Measurements from ENCODE around the gene TANC1. TPM values are rescaled to one million over a fixed set of nuclear protein-coding genes. Genes with fewer than 3 reads are reported as not detected.

Gene TANC1
- polyA plus RNA-seq, 1 donor from 2014 or later = 0.37 TPM

- TF ChIP-seq RAD21 (conservative IDR thresholded peaks at IDR 0.05) (peak; percentile 50), CTCF (IDR thresholded peaks at IDR 0.05; ENCODE audit: poor library complexity, severe bottlenecking) (peak; percentile 56), SMC3 (conservative IDR thresholded peaks at IDR 0.05; ENCODE audit: poor library complexity) (peak; percentile 42), MXI1 (conservative IDR thresholded peaks at IDR 0.05; ENCODE audit: poor library complexity, severe bottlenecking) (no peak)
- H3K4me2 ChIP-seq (ENCODE audit: low read length) = no peak overlapping the region
- H3K9me2 ChIP-seq (ENCODE audit: insufficient read depth, low read length) = no peaks in the 10 kb centered on the region
- no peaks in the 10 kb centered on the region for H3K27me3 ChIP-seq (ENCODE audit: insufficient read depth, low read depth, low read length)
- no peaks in the 10 kb centered on the region for H3K36me3 ChIP-seq (ENCODE audit: insufficient read depth, low read length)
- H3K9me3 ChIP-seq (ENCODE audit: low read length) = no peaks in the 10 kb centered on the region
- H3K9ac ChIP-seq (ENCODE audit: low read length) = no peak overlapping the region
- no peaks in the 10 kb centered on the region for H3K79me2 ChIP-seq (replicated peaks; ENCODE audit: insufficient read depth, low read length)
- H3F3A ChIP-seq (ENCODE audit: insufficient read depth, low read length, poor library complexity, severe bottlenecking) = no peaks in the 10 kb centered on the region
- H3K27ac ChIP-seq (ENCODE audit: low read length) = no peak overlapping the region
- H4K20me1 ChIP-seq (ENCODE audit: insufficient read depth) = no peaks in the 10 kb centered on the region
- H3K4me3 ChIP-seq (ENCODE audit: low read length) = no peak overlapping the region
- H2AFZ ChIP-seq (ENCODE audit: low read depth, low read length) = no peak overlapping the region
These were observed 165.4 kb downstream of the TANC1 start for GRCh38 chr2:159133797-159134196.

GRCh38 chr2:159134979-159135378, 166.5 kb downstream of the TANC1 start:
- Histone ChIP-seq H4K20me1 (ENCODE audit: insufficient read depth) (no peaks in the 10 kb centered on the region), H3K36me3 (ENCODE audit: insufficient read depth, low read length) (no peaks in the 10 kb centered on the region), H3K9me3 (ENCODE audit: low read length) (no peaks in the 10 kb centered on the region), H3K27me3 (ENCODE audit: insufficient read depth, low read depth, low read length) (no peaks in the 10 kb centered on the region), H3K4me3 (ENCODE audit: low read length) (no peak overlapping the region), H3K27ac (ENCODE audit: low read length) (no peak overlapping the region), H3K4me2 (ENCODE audit: low read length) (no peak overlapping the region), H3K9me2 (ENCODE audit: insufficient read depth, low read length) (no peaks in the 10 kb centered on the region), H3F3A (ENCODE audit: insufficient read depth, low read length, poor library complexity, severe bottlenecking) (no peaks in the 10 kb centered on the region), H3K9ac (ENCODE audit: low read length) (no peak overlapping the region), H2AFZ (ENCODE audit: low read depth, low read length) (no peak overlapping the region), H3K79me2 (replicated peaks; ENCODE audit: insufficient read depth, low read length) (no peaks in the 10 kb centered on the region)
- no peak for TF ChIP-seq CTCF (IDR thresholded peaks at IDR 0.05; ENCODE audit: poor library complexity, severe bottlenecking)
- no peak for TF ChIP-seq RAD21 (conservative IDR thresholded peaks at IDR 0.05)
- TF ChIP-seq TAF1 (IDR thresholded peaks at IDR 0.05; ENCODE audit: low read depth) = no peak
- TF ChIP-seq SMC3 (conservative IDR thresholded peaks at IDR 0.05; ENCODE audit: poor library complexity) = no peak
- TF ChIP-seq REST (IDR thresholded peaks at IDR 0.05; ENCODE audit: borderline replicate concordance) = no peak
- TF ChIP-seq EZH2 (IDR thresholded peaks at IDR 0.05; ENCODE audit: borderline replicate concordance, insufficient read depth, low read length, poor library complexity, severe bottlenecking) = no peak
- TF ChIP-seq EP300 (conservative IDR thresholded peaks at IDR 0.05; ENCODE audit: poor library complexity, severe bottlenecking) = no peak
- TF ChIP-seq POLR2AphosphoS5 (IDR thresholded peaks at IDR 0.05) = no peak
- no peak for TF ChIP-seq MXI1 (conservative IDR thresholded peaks at IDR 0.05; ENCODE audit: poor library complexity, severe bottlenecking)

All from neural cell (in vitro differentiated cells).